Testis (tissue), 2 donors: ENCODE data around the gene BICC1.

Experiments used
- CTCF ChIP-seq, 3 experiments: fragments of 450-650 bp in 2 of 3; fragments of 200-600 bp in 1 of 3; sonication (generic) in 1 of 3; IDR thresholded peaks; one replicate each; pipeline ENCODE4 v1.5.1; 2016 to 2019; ENCODE audit warnings: antibody characterized with exemption in 3 of 3, mild to moderate bottlenecking in 2 of 3, moderate library complexity in 1 of 3
- POLR2A ChIP-seq: fragments of 450-650 bp; IDR thresholded peaks from one replicate; pipeline ENCODE4 v1.6.1; 2017; ENCODE audit warnings: antibody characterized with exemption, mild to moderate bottlenecking, moderate library complexity

DNA sequence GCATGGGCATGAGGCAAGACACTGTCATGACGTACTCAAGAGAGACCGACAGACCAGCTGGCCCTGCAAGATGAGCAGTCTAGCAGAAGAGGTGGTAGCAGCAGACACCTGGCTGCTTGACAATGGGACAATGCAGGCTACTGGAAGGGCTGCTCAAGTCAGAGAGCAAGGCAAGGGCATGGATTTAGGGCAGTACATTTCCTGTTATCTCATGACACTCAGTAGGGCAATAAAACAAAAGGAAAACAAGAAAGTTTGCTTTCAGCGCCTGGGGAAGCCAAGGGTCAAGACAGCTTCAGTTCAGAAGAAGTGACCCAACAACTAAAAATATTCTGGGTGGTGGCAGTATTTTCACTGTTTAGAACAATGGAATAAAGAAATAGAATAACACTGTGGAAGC, 332.0 kb downstream of the BICC1 start:
- TF ChIP-seq CTCF (IDR thresholded peaks at IDR 0.05), result no peak
- TF ChIP-seq POLR2A, result no peak
